Renal pelvis (tissue), 12 donors: ENCODE results near the gene TMEM178B. TPM values are rescaled to one million over a fixed set of nuclear protein-coding genes. Genes with fewer than 3 reads are reported as not detected.
"Not testable (repeated sequence)": the region's sequence is repeated elsewhere in the genome, so short reads cannot be mapped to it uniquely, and the experiment has no call there.

Experiments used
- DNase-seq: peaks from one replicate; pipeline ENCODE4 v3.0.0-alpha.2; 2013
- long read RNA-seq, 16 experiments: transcript quantifications; one replicate each; lab custom pipeline, GENCODE V29; 2026
- polyA plus RNA-seq, 3 donors: library from polyadenylated mRNA; unstranded; fragments of 120-200 nt; gene quantifications; one replicate each; pipeline ENCODE4 v1.2.1, GENCODE V29; 2013; ENCODE audit not compliant: insufficient read length in 3 of 3

TMEM178B gene
- polyA plus RNA-seq, result under 1 TPM; 0.27 to 0.38 (median 0.34) TPM
- long read RNA-seq, donor 1, result 0 reads
- long read RNA-seq, donor 2, result 0 reads
- long read RNA-seq, donor 3, partial matches to known transcripts, result 0 of 1 reads
- long read RNA-seq, donor 3, other reads (novel, unspliced or antisense), result 0 of 1 reads
- long read RNA-seq, donor 4, result 0 reads
- long read RNA-seq, donor 5, result 0 reads
- long read RNA-seq, donor 6, result 0 reads
- long read RNA-seq, donor 7, result 0 reads
- long read RNA-seq, donor 8, result 0 reads
- long read RNA-seq, donor 9, result 0 reads
- long read RNA-seq, donor 10, result 0 reads
- long read RNA-seq, donor 11, result 0 reads
- long read RNA-seq, donor 12, result 0 reads
- long read RNA-seq, donor 13, result 0 reads
- long read RNA-seq, donor 14, result 0 reads
- long read RNA-seq, donor 15, result 0 reads
- long read RNA-seq, donor 16, result 0 reads

- DNase-seq, result no peak
These were observed at the start of gene TMEM178B for GRCh38 chr7:141073641-141074161. TSS of gene TMEM178B (plus strand) at chr7:141074064.

DNA sequence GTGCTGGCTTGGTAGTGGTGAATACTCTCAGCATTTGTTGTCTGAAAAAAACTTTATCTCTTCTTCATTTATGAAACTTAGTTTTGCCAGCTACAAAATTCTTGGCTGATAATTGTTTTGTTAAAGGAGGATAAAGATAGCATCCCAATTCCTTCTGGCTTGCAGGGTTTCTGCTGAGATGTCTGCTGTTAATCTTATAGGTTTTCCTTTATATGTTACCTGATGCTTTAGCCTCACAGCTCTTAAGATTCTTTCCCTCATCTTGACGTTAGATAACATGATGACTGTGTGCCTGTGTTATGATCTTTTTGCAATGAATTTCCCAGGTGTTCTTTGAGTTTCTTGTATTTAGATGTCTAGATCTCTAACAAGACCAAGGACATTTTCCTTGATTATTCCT, 49.2 kb upstream of the TMEM178B start:
- DNase-seq, result no peak

DNA sequence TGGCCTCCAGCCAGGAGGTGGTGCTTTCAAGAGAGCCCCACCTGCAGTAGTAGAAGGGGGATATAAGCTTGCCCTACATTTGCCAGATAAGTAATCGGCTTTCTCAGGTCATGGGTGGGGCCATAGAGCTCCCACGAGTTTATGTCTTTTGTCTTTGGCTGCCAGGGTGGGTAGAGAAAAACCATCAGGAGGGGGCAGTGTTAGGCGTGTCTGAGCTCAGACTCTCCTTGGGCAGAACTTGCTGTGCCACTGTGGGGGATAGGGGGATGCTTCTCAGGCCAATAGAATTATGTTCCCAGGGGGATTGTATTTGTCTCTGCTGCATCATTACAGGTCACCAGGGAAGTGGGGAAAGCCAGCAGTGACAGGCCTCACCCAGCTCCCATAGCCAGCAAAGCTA, 46.8 kb upstream of the TMEM178B start:
- DNase-seq, result no peak

DNA sequence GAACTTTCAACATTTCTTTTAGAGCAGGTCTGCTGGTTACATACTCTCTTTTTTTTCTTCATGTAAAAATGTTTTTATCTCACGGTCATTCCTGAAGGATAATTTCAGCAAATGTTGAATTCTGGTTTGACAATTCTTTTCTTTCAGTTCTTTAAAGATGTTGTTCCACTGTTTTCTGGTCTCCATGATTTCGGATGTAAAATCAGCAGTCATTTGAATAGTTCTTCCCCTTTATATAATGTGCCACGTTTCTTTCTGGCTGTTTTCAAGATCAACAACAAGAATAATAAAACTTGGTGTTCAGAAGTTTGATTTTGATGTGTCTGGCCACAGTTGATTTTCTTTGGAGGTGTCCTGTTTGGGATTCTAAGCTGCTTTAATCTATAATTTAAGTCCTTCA, 45.1 kb upstream of the TMEM178B start:
- no peak for DNase-seq

DNA sequence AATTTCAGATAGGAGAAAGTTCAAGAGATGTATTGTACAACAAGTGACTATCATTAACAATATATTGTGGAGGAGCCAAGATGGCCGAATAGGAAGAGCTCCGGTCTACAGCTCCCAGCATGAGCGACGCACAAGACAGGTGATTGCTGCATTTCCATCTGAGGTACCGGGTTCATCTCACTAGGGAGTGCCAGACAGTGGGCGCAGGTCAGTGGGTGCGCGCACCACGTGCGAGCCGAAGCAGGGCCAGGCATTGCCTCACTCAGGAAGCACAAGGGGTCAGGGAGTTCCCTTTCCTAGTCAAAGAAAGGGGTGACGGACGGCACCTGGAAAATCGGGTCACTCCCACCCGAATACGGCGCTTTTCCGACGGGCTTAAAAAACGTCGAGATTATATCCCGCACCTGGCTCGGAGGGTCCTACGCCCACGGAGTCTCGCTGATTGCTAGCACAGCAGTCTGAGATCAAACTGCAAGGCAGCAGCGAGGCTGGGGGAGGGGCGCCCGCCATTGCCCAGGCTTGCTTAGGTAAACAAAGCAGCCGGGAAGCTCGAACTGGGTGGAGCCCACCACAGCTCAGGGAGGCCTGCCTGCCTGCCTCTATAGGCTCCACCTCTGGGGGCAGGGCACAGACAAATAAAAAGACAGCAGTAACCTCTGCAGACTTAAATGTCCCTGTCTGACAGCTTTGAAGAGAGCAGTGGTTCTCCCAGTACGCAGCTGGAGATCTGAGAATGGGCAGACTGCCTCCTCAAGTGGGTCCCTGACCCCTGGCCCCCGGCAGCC, 41.1 kb upstream of the TMEM178B start:
- DNase-seq, result not testable (repeated sequence)

GRCh38 chr7:141038100-141038499, 35.8 kb upstream of the TMEM178B start:
- not testable (repeated sequence) for DNase-seq

GRCh38 chr7:141039376-141039775, 34.5 kb upstream of the TMEM178B start:
- no peak for DNase-seq

GRCh38 chr7:141042222-141043193, 31.4 kb upstream of the TMEM178B start:
- DNase-seq, result no peak

DNA sequence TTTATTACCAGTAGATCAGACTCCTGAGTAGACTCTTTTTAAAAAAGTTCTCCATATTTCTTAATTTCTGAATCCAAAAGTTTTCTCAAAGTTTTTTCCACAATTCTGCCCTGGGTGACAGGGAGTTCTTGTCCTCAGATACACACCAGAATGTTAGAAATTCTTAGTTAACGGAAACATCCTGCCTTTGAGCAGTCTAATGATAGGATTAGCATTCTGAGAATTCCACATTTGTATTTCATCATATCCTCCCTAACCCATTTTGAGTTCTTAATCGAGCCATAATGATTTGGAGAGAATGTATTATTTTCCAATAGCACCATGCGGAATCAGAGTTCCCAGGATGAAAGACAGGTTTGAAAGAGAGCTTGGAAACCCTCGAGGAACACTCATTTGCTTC, 30.2 kb upstream of the TMEM178B start:
- no peak for DNase-seq

GRCh38 chr7:141045126-141045841, 28.6 kb upstream of the TMEM178B start:
- no peak for DNase-seq

- no peak for DNase-seq
These were observed 27.8 kb upstream of the TMEM178B start for GRCh38 chr7:141045842-141046620.

GRCh38 chr7:141053626-141054025, 20.2 kb upstream of the TMEM178B start:
- DNase-seq, result no peak

DNA sequence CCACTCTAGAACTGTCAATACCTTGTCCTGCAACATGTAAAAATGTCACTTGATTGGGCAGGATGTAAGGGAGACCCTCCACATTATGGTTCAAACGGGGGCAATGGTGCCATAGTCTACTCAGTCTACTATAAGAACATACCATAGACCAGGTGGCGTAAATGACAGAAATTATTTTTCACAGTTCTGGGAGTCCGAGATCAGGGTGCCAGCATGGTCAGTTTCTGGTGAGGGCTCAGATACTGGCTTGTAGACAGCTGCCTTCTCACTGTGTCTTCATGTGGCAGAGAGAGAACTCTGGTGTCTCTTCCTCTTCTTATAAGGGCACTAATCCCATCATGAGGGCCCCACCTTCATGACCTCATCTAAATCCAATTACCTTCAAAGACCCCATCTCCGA, 18.7 kb upstream of the TMEM178B start:
- DNase-seq, result no peak

GRCh38 chr7:141057788-141058187, 16.1 kb upstream of the TMEM178B start:
- no peak for DNase-seq

DNA sequence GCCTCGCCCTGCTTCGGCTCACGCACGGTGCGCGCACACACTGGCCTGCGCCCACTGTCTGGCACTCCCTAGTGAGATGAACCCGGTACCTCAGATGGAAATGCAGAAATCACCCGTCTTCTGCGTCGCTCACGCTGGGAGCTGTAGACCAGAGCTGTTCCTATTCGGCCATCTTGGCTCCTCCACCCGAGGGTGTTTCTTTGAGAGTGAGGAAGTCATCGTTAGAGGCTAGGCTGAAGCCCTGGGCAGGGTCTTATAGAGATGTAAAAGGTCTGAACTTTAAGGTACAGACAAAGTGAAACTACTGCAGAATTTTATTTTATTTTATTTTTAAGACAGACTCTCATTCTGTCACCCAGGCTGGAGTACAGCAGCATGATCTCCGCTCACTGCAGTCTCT, 6.0 kb upstream of the TMEM178B start:
- not testable (repeated sequence) for DNase-seq

DNA sequence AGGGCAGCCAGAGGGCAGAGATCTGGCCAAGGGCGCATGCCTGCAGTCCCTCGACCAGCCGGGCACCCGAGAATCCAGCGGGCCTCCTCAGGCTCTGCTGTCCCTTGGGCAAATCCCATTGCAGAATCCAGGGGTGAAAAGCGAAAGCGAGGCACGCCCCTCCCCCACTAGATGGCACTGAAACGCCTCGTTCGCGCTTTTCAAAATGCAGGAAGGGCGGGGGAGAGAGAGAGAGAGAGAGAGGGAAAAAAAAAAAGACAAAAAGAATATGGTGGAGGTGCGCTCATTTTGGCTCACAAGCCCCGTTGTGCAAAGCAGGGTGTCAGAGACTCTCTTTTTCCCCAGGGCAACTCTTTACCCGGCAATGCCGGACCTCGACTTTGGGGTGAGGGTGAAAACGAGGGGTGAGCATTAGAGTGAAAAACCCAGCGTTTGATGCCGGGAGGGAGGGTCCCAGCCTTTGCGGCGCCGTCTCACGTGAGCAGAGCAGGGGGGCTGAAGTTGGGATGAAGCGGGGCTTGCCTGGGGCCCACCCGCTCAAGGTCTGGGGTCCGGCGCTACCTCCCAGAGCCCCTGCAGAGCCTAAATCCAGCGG, 2.5 kb upstream of the TMEM178B start:
- no peak for DNase-seq

DNA sequence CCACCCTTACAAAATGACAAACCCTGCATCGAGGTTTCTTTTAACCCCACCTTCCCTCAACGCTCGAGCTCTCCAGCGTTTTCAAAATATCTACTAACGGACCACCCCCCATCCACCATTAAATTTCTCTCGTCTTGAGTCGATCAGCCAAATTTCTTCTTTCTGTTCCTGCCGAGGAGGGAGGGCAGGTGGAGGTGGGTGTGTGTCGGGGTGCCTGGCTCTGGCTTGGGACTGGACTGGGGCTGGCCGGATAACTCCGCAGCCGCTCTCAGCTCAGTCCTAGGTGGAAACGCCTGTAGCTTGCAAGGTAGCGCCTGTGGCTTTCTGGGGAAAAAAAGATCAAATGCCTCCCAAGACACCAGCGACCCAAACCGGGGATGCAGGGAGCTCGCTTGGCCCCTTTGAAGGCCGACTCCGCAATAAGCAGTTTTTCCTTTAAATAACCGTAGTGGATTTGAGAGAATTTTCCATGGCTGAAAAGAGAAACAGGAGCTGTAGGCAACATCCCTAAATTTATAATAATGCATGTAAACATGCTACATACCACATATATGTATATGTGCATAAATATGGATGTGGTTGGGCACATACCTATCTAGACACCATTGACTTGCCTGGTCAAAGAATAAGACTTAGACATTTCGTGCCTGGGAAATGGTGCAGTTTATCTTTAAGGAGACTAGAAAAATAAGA, 1.9 kb upstream of the TMEM178B start:
- DNase-seq, result no peak

GRCh38 chr7:141072548-141073172, 1.2 kb upstream of the TMEM178B start:
- DNase-seq, result no peak
